ENCODE results near the gene CBLL2. TPM values are rescaled to one million over a fixed set of nuclear protein-coding genes. Genes with fewer than 3 reads are reported as not detected.

CBLL2 gene
- total RNA-seq, 1 experiment from 2014 or later = not detected

DNA sequence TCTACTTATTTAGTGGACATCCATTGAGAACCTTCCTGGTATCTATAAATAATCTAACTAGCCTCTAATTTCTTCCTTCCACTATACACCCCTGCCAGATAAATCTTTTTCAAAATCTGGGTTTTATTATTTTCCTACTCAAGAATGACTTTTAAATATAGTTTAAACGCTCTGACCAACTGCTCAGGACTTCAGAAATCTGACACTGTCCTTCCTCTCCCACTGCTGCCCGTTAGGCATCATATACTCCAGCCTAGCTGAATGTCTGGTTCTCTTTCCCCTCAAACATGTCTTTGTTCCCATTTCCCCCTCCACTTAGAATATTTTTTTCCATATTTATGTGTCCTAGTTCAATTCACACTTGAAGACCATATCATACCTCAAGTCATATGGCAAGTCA is 35.2 kb upstream of the CBLL2 start:
- TF ChIP-seq, protein P1, sequence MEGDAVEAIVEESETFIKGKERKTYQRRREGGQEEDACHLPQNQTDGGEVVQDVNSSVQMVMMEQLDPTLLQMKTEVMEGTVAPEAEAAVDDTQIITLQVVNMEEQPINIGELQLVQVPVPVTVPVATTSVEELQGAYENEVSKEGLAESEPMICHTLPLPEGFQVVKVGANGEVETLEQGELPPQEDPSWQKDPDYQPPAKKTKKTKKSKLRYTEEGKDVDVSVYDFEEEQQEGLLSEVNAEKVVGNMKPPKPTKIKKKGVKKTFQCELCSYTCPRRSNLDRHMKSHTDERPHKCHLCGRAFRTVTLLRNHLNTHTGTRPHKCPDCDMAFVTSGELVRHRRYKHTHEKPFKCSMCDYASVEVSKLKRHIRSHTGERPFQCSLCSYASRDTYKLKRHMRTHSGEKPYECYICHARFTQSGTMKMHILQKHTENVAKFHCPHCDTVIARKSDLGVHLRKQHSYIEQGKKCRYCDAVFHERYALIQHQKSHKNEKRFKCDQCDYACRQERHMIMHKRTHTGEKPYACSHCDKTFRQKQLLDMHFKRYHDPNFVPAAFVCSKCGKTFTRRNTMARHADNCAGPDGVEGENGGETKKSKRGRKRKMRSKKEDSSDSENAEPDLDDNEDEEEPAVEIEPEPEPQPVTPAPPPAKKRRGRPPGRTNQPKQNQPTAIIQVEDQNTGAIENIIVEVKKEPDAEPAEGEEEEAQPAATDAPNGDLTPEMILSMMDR (conservative IDR thresholded peaks at IDR 0.05) = no peak
- H3K4me2 ChIP-seq (ENCODE audit: insufficient read depth, insufficient read length, low read length) = no peak overlapping the region
- H3K9me3 ChIP-seq (ENCODE audit: control insufficient read depth, low read depth, low read length) = no peaks in the 10 kb centered on the region
- Mint-ChIP-seq H3K4me1 (no peaks in the 10 kb centered on the region), H3K36me3 (ENCODE audit: insufficient read depth in 1 of 3, low read depth in 3 of 3) (no peaks in the 10 kb centered on the region; a peak in 1 of 7 replicates), H3K27ac (no peak overlapping the region), H3K9me3 (peaks cover 12 to 32% of the 10 kb centered on the region in 2 experiments), H3K27me3 (ENCODE audit: low read depth) (no peaks in the 10 kb centered on the region), H3K4me3 (no peak overlapping the region)
- H3K4me1 ChIP-seq (ENCODE audit: insufficient read depth, low read length) = no peaks in the 10 kb centered on the region
- H2AK5ac ChIP-seq (ENCODE audit: insufficient read length, low read length) = no peak overlapping the region
- H3K9ac ChIP-seq (ENCODE audit: extremely low read depth, insufficient read length, low read length) = no peak overlapping the region
- no peaks in the 10 kb centered on the region for H3K23me2 ChIP-seq (ENCODE audit: insufficient read length, low read depth, low read length, poor library complexity, severe bottlenecking)
- no peaks in the 10 kb centered on the region for H4K20me1 ChIP-seq (ENCODE audit: control insufficient read depth, insufficient read depth, insufficient read length)
- no peak overlapping the region for H2BK5ac ChIP-seq (ENCODE audit: insufficient read length, low read length)
- no peak overlapping the region for H2BK12ac ChIP-seq (ENCODE audit: insufficient read length, low read depth, low read length)
- H3K18ac ChIP-seq (ENCODE audit: insufficient read length, low read depth, low read length) = no peak overlapping the region
- no peak for DNase-seq
- no peak overlapping the region for H2BK120ac ChIP-seq (ENCODE audit: low read depth, low read length, poor library complexity, severe bottlenecking)
- no peaks in the 10 kb centered on the region for H3K27me3 ChIP-seq (ENCODE audit: insufficient read depth, low read length)
- H4K5ac ChIP-seq (ENCODE audit: insufficient read length, low read depth, low read length) = no peak overlapping the region
- no peak overlapping the region for H4K91ac ChIP-seq (ENCODE audit: insufficient read length, low read depth, low read length)
- H3K56ac ChIP-seq (ENCODE audit: insufficient read length, low read depth, low read length) = no peak overlapping the region
- no peak overlapping the region for H2AFZ ChIP-seq (ENCODE audit: low read length)
- H3K79me1 ChIP-seq (ENCODE audit: insufficient read depth, low read depth, low read length, poor library complexity, severe bottlenecking) = no peaks in the 10 kb centered on the region
- H2BK20ac ChIP-seq (ENCODE audit: low read depth, low read length, poor library complexity, severe bottlenecking) = no peak overlapping the region
- H3K4ac ChIP-seq (ENCODE audit: low read depth, low read length) = no peak overlapping the region
- no peak overlapping the region for H3K27ac ChIP-seq (ENCODE audit: insufficient read length, low read depth, low read length)
- no peaks in the 10 kb centered on the region for H3K79me2 ChIP-seq (ENCODE audit: insufficient read depth, low read length)
- no CpG with 5 or more reads among the region's 2 CpGs for WGBS (ENCODE audit: extremely low coverage, insufficient read length, low lambda C conversion rate)
- no peak overlapping the region for H4K8ac ChIP-seq (replicated peaks; ENCODE audit: insufficient read length, low read depth, low read length)
- H2BK15ac ChIP-seq (ENCODE audit: low read depth, low read length) = no peak overlapping the region
- no peak overlapping the region for H3K23ac ChIP-seq (ENCODE audit: insufficient read length, low read depth, low read length)
- no peak overlapping the region for H3T11ph ChIP-seq (ENCODE audit: low read length)
- H3K14ac ChIP-seq (ENCODE audit: insufficient read depth, low read length) = no peak overlapping the region

All from H9 (cell line).